ENCODE measurements around the gene HOXB3. TPM values are rescaled to one million over a fixed set of nuclear protein-coding genes. Genes with fewer than 3 reads are reported as not detected.

The HOXB3 gene
- total RNA-seq, 1 donor from 2014 or later: not detected

- Histone ChIP-seq H3K4me2 (ENCODE audit: low read length) (peak overlapping the region; percentile 78), H3K36me3 (ENCODE audit: insufficient read depth, low read length) (no peaks in the 10 kb centered on the region), H3K27me3 (ENCODE audit: insufficient read depth, low read length) (peaks cover 97% of the 10 kb centered on the region), H3K4me1 (ENCODE audit: insufficient read depth, low read length) (peaks cover 11% of the 10 kb centered on the region), H3K27ac (ENCODE audit: low read depth, low read length) (no peak overlapping the region), H3K9ac (ENCODE audit: low read length) (no peak overlapping the region), H3K4me3 (ENCODE audit: insufficient read depth, low read depth, low read length) (no peak overlapping the region), H3K79me2 (ENCODE audit: insufficient read depth, low read length) (no peaks in the 10 kb centered on the region), H4K20me1 (ENCODE audit: insufficient read depth, low read length) (peaks cover 6% of the 10 kb centered on the region), H3K9me3 (ENCODE audit: insufficient read depth, low read depth, low read length) (peaks cover 12% of the 10 kb centered on the region), H2AFZ (ENCODE audit: low read depth, low read length) (peak overlapping the region; percentile 67)
- H3K9me3 Mint-ChIP-seq (ENCODE audit: unreplicated experiment): peaks cover 26% of the 10 kb centered on the region
- FAIRE-seq (no peak), DNase-seq (ENCODE audit: low read depth) (no peak)
- TF ChIP-seq EZH2 (IDR thresholded peaks at IDR 0.05; ENCODE audit: insufficient read depth, low read length) (peak; percentile 90), CTCF (IDR thresholded peaks at IDR 0.05; ENCODE audit: insufficient read depth, low read depth, low read length) (no peak)
- H3K4me1 Mint-ChIP-seq (ENCODE audit: low read depth, unreplicated experiment): no peaks in the 10 kb centered on the region
- H3K27me3 Mint-ChIP-seq (ENCODE audit: low read depth, unreplicated experiment): peaks cover 86% of the 10 kb centered on the region
- no peak overlapping the region for H3K27ac Mint-ChIP-seq (ENCODE audit: unreplicated experiment)
- peak overlapping the region; percentile 40 for H3K4me3 Mint-ChIP-seq (ENCODE audit: unreplicated experiment)
- peaks cover 4% of the 10 kb centered on the region for H3K36me3 Mint-ChIP-seq (ENCODE audit: low read depth, unreplicated experiment)
Measured at GRCh38 chr17:48624544-48625494, 34.8 kb upstream of the HOXB3 start.

- Histone ChIP-seq H3K4me2 (ENCODE audit: low read length) (no peak overlapping the region), H3K4me3 (ENCODE audit: insufficient read depth, low read depth, low read length) (no peak overlapping the region), H3K4me1 (ENCODE audit: insufficient read depth, low read length) (peaks cover 11% of the 10 kb centered on the region), H3K27me3 (ENCODE audit: insufficient read depth, low read length) (peaks cover 97% of the 10 kb centered on the region), H3K27ac (ENCODE audit: low read depth, low read length) (no peak overlapping the region), H3K36me3 (ENCODE audit: insufficient read depth, low read length) (no peaks in the 10 kb centered on the region), H4K20me1 (ENCODE audit: insufficient read depth, low read length) (peaks cover 6% of the 10 kb centered on the region), H3K79me2 (ENCODE audit: insufficient read depth, low read length) (no peaks in the 10 kb centered on the region), H2AFZ (ENCODE audit: low read depth, low read length) (no peak overlapping the region), H3K9me3 (ENCODE audit: insufficient read depth, low read depth, low read length) (peaks cover 12% of the 10 kb centered on the region), H3K9ac (ENCODE audit: low read length) (no peak overlapping the region)
- no peak for FAIRE-seq
- H3K36me3 Mint-ChIP-seq (ENCODE audit: low read depth, unreplicated experiment): peaks cover 4% of the 10 kb centered on the region
- no peak overlapping the region for H3K4me3 Mint-ChIP-seq (ENCODE audit: unreplicated experiment)
- no peaks in the 10 kb centered on the region for H3K4me1 Mint-ChIP-seq (ENCODE audit: low read depth, unreplicated experiment)
- H3K27me3 Mint-ChIP-seq (ENCODE audit: low read depth, unreplicated experiment): peaks cover 85% of the 10 kb centered on the region
- TF ChIP-seq EZH2 (IDR thresholded peaks at IDR 0.05; ENCODE audit: insufficient read depth, low read length) (no peak), CTCF (IDR thresholded peaks at IDR 0.05; ENCODE audit: insufficient read depth, low read depth, low read length) (no peak)
- no peak for DNase-seq (ENCODE audit: low read depth)
- peaks cover 26% of the 10 kb centered on the region for H3K9me3 Mint-ChIP-seq (ENCODE audit: unreplicated experiment)
- H3K27ac Mint-ChIP-seq (ENCODE audit: unreplicated experiment): no peak overlapping the region
Measured at GRCh38 chr17:48624118-48624517, 34.1 kb upstream of the HOXB3 start.

- no peak for TF ChIP-seq CTCF (IDR thresholded peaks at IDR 0.05; ENCODE audit: insufficient read depth, low read depth, low read length)
- no peak for TF ChIP-seq EZH2 (IDR thresholded peaks at IDR 0.05; ENCODE audit: insufficient read depth, low read length)
- Mint-ChIP-seq H3K9me3 (ENCODE audit: unreplicated experiment) (peaks cover 26% of the 10 kb centered on the region), H3K4me1 (ENCODE audit: low read depth, unreplicated experiment) (peaks cover 2% of the 10 kb centered on the region), H3K36me3 (ENCODE audit: low read depth, unreplicated experiment) (peaks cover 4% of the 10 kb centered on the region), H3K27ac (ENCODE audit: unreplicated experiment) (no peak overlapping the region), H3K27me3 (ENCODE audit: low read depth, unreplicated experiment) (peaks cover 85% of the 10 kb centered on the region), H3K4me3 (ENCODE audit: unreplicated experiment) (no peak overlapping the region)
- Histone ChIP-seq H3K9me3 (ENCODE audit: insufficient read depth, low read depth, low read length) (peaks cover 12% of the 10 kb centered on the region), H3K4me1 (ENCODE audit: insufficient read depth, low read length) (peaks cover 11% of the 10 kb centered on the region), H3K4me3 (ENCODE audit: insufficient read depth, low read depth, low read length) (no peak overlapping the region), H2AFZ (ENCODE audit: low read depth, low read length) (no peak overlapping the region), H3K79me2 (ENCODE audit: insufficient read depth, low read length) (no peaks in the 10 kb centered on the region), H3K4me2 (ENCODE audit: low read length) (no peak overlapping the region), H3K9ac (ENCODE audit: low read length) (no peak overlapping the region), H4K20me1 (ENCODE audit: insufficient read depth, low read length) (peaks cover 6% of the 10 kb centered on the region), H3K36me3 (ENCODE audit: insufficient read depth, low read length) (no peaks in the 10 kb centered on the region), H3K27ac (ENCODE audit: low read depth, low read length) (no peak overlapping the region), H3K27me3 (ENCODE audit: insufficient read depth, low read length) (peaks cover 97% of the 10 kb centered on the region)
- no peak for DNase-seq (ENCODE audit: low read depth)
- FAIRE-seq: no peak
Measured at GRCh38 chr17:48623583-48623982, 33.5 kb upstream of the HOXB3 start.

Measured in astrocyte (in vitro differentiated cells and primary cell).